ENCODE measurements around the gene RGS6. TPM values are rescaled to one million over a fixed set of nuclear protein-coding genes. Genes with fewer than 3 reads are reported as not detected.

Gene RGS6
- total and polyA plus RNA-seq, 4 donors, result 0.06 to 5.3 (median 0.17) TPM; not detected in 1

- TF ChIP-seq CTCF (IDR thresholded peaks at IDR 0.05; ENCODE audit: low read depth, low read length, missing input control) (no peak), EGR1 (IDR thresholded peaks at IDR 0.05; ENCODE audit: low read depth in 2 of 2) (no peak), JUND (IDR thresholded peaks at IDR 0.05) (no peak), HNF4G (IDR thresholded peaks at IDR 0.05) (no peak), HNF4A (conservative IDR thresholded peaks at IDR 0.05) (no peak)
Observed at GRCh38 chr14:72563676-72564075, 631.4 kb downstream of the RGS6 start (continued).

GRCh38 chr14:72565149-72565559 is 632.9 kb downstream of the RGS6 start:
- no peak for DNase-seq (ENCODE audit: low spot score)
- no peak overlapping the region for H3K4me3 ChIP-seq (ENCODE audit: low read depth in 1 of 3, low read length in 3 of 3)
- no peaks in the 10 kb centered on the region for H3K27me3 ChIP-seq (ENCODE audit: control insufficient read depth in 4 of 4, insufficient read depth in 4 of 4, low read length in 3 of 4)
- peaks cover 0 to 22% (median 7%) of the 10 kb centered on the region in 4 donors for H3K4me1 ChIP-seq (ENCODE audit: control insufficient read depth in 4 of 4, insufficient read depth in 4 of 4, low read length in 3 of 4)
- no peaks in the 10 kb centered on the region for H3K9me3 ChIP-seq (ENCODE audit: control insufficient read depth in 4 of 4, low read length in 3 of 4)
- H3K36me3 ChIP-seq (ENCODE audit: control insufficient read depth in 4 of 4, insufficient read depth in 3 of 4, low read depth in 1 of 4, low read length in 3 of 4), result no peaks in the 10 kb centered on the region
- no peak overlapping the region for H3K9ac ChIP-seq (ENCODE audit: low read depth in 1 of 2, low read length in 2 of 2)
- WGBS, result 92% methylated on average over 5 of the region's 5 CpGs
- TF ChIP-seq YY1 (IDR thresholded peaks at IDR 0.05) (no peak), GABPA (IDR thresholded peaks at IDR 0.05 in 1 of 2, conservative IDR thresholded peaks at IDR 0.05 in 1 of 2) (no peak), FOXA2 (IDR thresholded peaks at IDR 0.05) (no peak), TAF1 (conservative IDR thresholded peaks at IDR 0.05) (no peak), MAX (IDR thresholded peaks at IDR 0.05) (no peak), FOXA1 (IDR thresholded peaks at IDR 0.05) (no peak), CTCF (IDR thresholded peaks at IDR 0.05; ENCODE audit: low read depth, low read length, missing input control) (no peak)
- H3K27ac ChIP-seq (ENCODE audit: low read depth in 1 of 2, low read length in 2 of 2), result no peak overlapping the region

- WGBS, result 72% methylated on average over 6 of the region's 6 CpGs
- no peak for TF ChIP-seq EGR1 (IDR thresholded peaks at IDR 0.05; ENCODE audit: low read depth in 2 of 2)
- TF ChIP-seq FOXA2 (IDR thresholded peaks at IDR 0.05), result no peak
- no peak for TF ChIP-seq TAF1 (conservative IDR thresholded peaks at IDR 0.05)
- no peak for TF ChIP-seq HNF4A (conservative IDR thresholded peaks at IDR 0.05)
- TF ChIP-seq RAD21 (IDR thresholded peaks at IDR 0.05), result no peak
- no peak for TF ChIP-seq YY1 (IDR thresholded peaks at IDR 0.05)
- TF ChIP-seq CTCF (IDR thresholded peaks at IDR 0.05; ENCODE audit: low read depth, low read length, missing input control), result no peak
- TF ChIP-seq SP1 (IDR thresholded peaks at IDR 0.05), result no peak
- TF ChIP-seq FOXA1 (IDR thresholded peaks at IDR 0.05), result no peak
- TF ChIP-seq MAX (IDR thresholded peaks at IDR 0.05), result no peak
- no peak for TF ChIP-seq ATF3 (IDR thresholded peaks at IDR 0.05)
- no peak for TF ChIP-seq NR2F2 (IDR thresholded peaks at IDR 0.05)
- TF ChIP-seq REST (IDR thresholded peaks at IDR 0.05), result no peak
- no peak for TF ChIP-seq GABPA (IDR thresholded peaks at IDR 0.05 in 1 of 2, conservative IDR thresholded peaks at IDR 0.05 in 1 of 2)
Observed at GRCh38 chr14:72565917-72566316, 633.7 kb downstream of the RGS6 start.

More at GRCh38 chr14:72565917-72566316, 633.7 kb downstream of the RGS6 start:
- no peak overlapping the region for H3K27ac ChIP-seq (ENCODE audit: low read depth in 1 of 2, low read length in 2 of 2)
- H3K27me3 ChIP-seq (ENCODE audit: control insufficient read depth in 4 of 4, insufficient read depth in 4 of 4, low read length in 3 of 4), result no peaks in the 10 kb centered on the region
- H3K9ac ChIP-seq (ENCODE audit: low read depth in 1 of 2, low read length in 2 of 2), result no peak overlapping the region
- no peak overlapping the region for H3K4me3 ChIP-seq (ENCODE audit: low read depth in 1 of 3, low read length in 3 of 3)
- H3K9me3 ChIP-seq (ENCODE audit: control insufficient read depth in 4 of 4, low read length in 3 of 4), result no peaks in the 10 kb centered on the region
- H3K4me1 ChIP-seq (ENCODE audit: control insufficient read depth in 4 of 4, insufficient read depth in 4 of 4, low read length in 3 of 4), result peaks cover 0 to 26% (median 9%) of the 10 kb centered on the region in 4 donors
- DNase-seq (ENCODE audit: low spot score), result no peak
- no peaks in the 10 kb centered on the region for H3K36me3 ChIP-seq (ENCODE audit: control insufficient read depth in 4 of 4, insufficient read depth in 3 of 4, low read depth in 1 of 4, low read length in 3 of 4)
